Activated B cell treated with CpG ODN at 0.5 μM for 24 hours (primary cell): Measurements from ENCODE around the gene GNAL. TPM values are rescaled to one million over a fixed set of nuclear protein-coding genes. Genes with fewer than 3 reads are reported as not detected.

ENCODE experiments used
- ATAC-seq: fragments of 200-7000 bp; cut with Tn5 transposase; one replicate; pipeline ENCODE4 v1.10.0; 2021; ENCODE audit warnings: low read depth, mild to moderate bottlenecking, moderate library complexity
- CTCF ChIA-PET: fragments of 350-600 bp; sonication (Branson Sonifier 250); formaldehyde crosslinking; loops from one replicate; lab custom pipeline; 2021; ENCODE audit warnings: antibody characterized with exemption; lab: Charles Lee
- POLR2A ChIA-PET: fragments of 350-600 bp; sonication (Branson Sonifier 250); formaldehyde crosslinking; loops from one replicate; lab custom pipeline; 2021; ENCODE audit warnings: antibody characterized with exemption; lab: Charles Lee
- DNase-seq: peaks from one replicate; pipeline ENCODE4 v3.0.0; 2022
- H3K27ac Mint-ChIP-seq: one replicate; pipeline ENCODE4 v1.8.0; 2020; ENCODE audit warnings: mixed read lengths
- H3K27me3 Mint-ChIP-seq: one replicate; pipeline ENCODE4 v1.8.0; 2021; ENCODE audit warnings: mixed read lengths
- H3K36me3 Mint-ChIP-seq: one replicate; pipeline ENCODE4 v1.8.0; 2021; ENCODE audit warnings: low read depth, mixed read lengths
- H3K4me1 Mint-ChIP-seq: one replicate; pipeline ENCODE4 v1.8.0; 2021; ENCODE audit warnings: mixed read lengths
- H3K4me3 Mint-ChIP-seq: one replicate; pipeline ENCODE4 v1.8.0; 2020; ENCODE audit warnings: mild to moderate bottlenecking, mixed read lengths
- H3K9me3 Mint-ChIP-seq: one replicate; pipeline ENCODE4 v1.8.0; 2020; ENCODE audit warnings: mixed read lengths
- intact Hi-C: fragments of 100-400 bp; cut with micrococcal nuclease; formaldehyde crosslinking; loops from one replicate; pipeline ENCODE4 v1.15.1; 2024
- total RNA-seq: library from RNA; stranded (reverse); gene quantifications from 2 replicates; pipeline ENCODE4 v1.2.3, GENCODE V29; 2022
- TF ChIP-seq, protein P1 (sequence below): fragments of 200-600 bp; IDR thresholded peaks from one replicate; pipeline ENCODE4 v1.8.0; 2022; ENCODE audit warnings: antibody characterized with exemption, mild to moderate bottlenecking

The GNAL gene
- total RNA-seq, 1 donor from 2014 or later, result not detected

DNA sequence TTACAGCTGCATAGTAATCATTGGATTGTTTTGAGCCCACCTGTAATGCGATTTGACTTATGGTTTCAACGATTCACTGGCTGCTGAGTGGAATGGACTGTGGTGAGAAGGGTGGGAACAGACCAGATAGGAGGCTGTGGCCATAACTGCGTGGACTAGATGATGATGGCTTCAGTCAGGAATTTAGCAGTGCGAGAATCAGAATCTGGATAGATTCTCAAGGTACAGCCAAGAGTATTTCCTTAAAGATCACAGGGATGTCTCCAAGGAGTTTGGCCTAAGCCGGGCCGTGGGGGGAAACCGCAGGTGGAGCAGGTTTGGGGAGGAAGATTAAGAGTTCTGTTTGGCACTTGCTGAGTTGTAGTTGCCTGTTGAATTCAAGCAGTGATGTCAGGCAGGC, 118.2 kb downstream of the GNAL start:
- no peaks in the 10 kb centered on the region for H3K4me1 Mint-ChIP-seq
- DNase-seq (no peak), ATAC-seq (no peak)
- H3K4me3 Mint-ChIP-seq, result no peak overlapping the region
- no peaks in the 10 kb centered on the region for H3K36me3 Mint-ChIP-seq
- H3K9me3 Mint-ChIP-seq, result no peaks in the 10 kb centered on the region
- no peak overlapping the region for H3K27ac Mint-ChIP-seq
- peaks cover 5% of the 10 kb centered on the region for H3K27me3 Mint-ChIP-seq
- ChIA-PET CTCF (no interaction called here), POLR2A (no interaction called here)
- intact Hi-C loops, result no loop called here
- TF ChIP-seq, protein P1, sequence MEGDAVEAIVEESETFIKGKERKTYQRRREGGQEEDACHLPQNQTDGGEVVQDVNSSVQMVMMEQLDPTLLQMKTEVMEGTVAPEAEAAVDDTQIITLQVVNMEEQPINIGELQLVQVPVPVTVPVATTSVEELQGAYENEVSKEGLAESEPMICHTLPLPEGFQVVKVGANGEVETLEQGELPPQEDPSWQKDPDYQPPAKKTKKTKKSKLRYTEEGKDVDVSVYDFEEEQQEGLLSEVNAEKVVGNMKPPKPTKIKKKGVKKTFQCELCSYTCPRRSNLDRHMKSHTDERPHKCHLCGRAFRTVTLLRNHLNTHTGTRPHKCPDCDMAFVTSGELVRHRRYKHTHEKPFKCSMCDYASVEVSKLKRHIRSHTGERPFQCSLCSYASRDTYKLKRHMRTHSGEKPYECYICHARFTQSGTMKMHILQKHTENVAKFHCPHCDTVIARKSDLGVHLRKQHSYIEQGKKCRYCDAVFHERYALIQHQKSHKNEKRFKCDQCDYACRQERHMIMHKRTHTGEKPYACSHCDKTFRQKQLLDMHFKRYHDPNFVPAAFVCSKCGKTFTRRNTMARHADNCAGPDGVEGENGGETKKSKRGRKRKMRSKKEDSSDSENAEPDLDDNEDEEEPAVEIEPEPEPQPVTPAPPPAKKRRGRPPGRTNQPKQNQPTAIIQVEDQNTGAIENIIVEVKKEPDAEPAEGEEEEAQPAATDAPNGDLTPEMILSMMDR, result no peak

- Mint-ChIP-seq H3K27ac (no peak overlapping the region), H3K9me3 (no peaks in the 10 kb centered on the region), H3K27me3 (peaks cover 5% of the 10 kb centered on the region), H3K36me3 (no peaks in the 10 kb centered on the region), H3K4me3 (no peak overlapping the region), H3K4me1 (no peaks in the 10 kb centered on the region)
- TF ChIP-seq, protein P1, result no peak
- intact Hi-C loops, result no loop called here
- no peak for ATAC-seq
- DNase-seq, result no peak
- ChIA-PET POLR2A (no interaction called here), CTCF (no interaction called here)
These were observed 119.2 kb downstream of the GNAL start for GRCh38 chr18:11808001-11808855.

DNA sequence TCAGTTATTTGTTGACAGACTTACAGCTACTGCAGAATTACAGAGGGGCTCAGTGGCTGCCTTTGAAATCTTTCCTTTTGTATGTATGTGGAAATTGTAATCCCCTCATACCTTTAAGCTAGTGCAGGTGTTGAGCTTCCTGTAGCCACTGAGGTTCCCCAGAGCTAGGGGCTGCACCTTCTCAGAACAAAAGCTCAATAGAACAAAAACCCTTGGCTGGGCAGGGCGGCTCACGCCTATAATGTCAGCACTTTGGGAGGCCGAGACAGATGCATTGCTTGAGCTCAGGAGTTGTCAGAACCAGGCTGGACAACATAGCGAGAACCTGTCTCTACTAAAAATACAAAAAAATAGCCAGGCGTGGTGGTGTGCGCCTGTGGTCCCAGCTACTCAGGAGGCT, 120.8 kb downstream of the GNAL start:
- no peaks in the 10 kb centered on the region for H3K9me3 Mint-ChIP-seq
- H3K36me3 Mint-ChIP-seq, result no peaks in the 10 kb centered on the region
- intact Hi-C loops, result no loop called here
- TF ChIP-seq, protein P1, result no peak
- H3K4me3 Mint-ChIP-seq, result no peak overlapping the region
- H3K4me1 Mint-ChIP-seq, result no peaks in the 10 kb centered on the region
- ChIA-PET POLR2A (no interaction called here), CTCF (no interaction called here)
- ATAC-seq (no peak), DNase-seq (no peak)
- H3K27me3 Mint-ChIP-seq, result peaks cover 5% of the 10 kb centered on the region
- no peak overlapping the region for H3K27ac Mint-ChIP-seq

DNA sequence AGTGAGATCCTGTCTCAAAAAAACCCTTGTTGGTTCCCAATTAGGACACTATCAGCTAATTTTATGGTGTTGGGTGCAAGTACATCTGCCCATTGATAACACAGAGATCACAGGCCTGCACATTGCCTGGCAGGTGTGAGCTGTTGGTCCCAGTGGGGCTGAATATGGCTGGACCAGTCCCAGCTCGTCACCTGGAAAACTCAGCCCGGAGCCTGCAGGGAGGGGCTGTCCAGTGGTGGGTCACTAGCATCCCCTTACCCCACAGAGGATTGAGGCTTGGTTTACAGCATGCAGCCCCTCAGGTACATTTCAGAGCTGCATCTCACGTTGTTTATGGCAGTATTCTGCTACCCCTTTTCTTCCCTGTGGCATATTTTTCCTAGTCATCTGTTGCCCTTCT, 121.3 kb downstream of the GNAL start:
- TF ChIP-seq, protein P1, result no peak
- Mint-ChIP-seq H3K36me3 (no peaks in the 10 kb centered on the region), H3K9me3 (no peaks in the 10 kb centered on the region), H3K27me3 (peaks cover 5% of the 10 kb centered on the region), H3K27ac (no peak overlapping the region), H3K4me3 (no peak overlapping the region), H3K4me1 (no peaks in the 10 kb centered on the region)
- ATAC-seq (no peak), DNase-seq (no peak)
- intact Hi-C loops, result no loop called here
- CTCF ChIA-PET, result no interaction called here
- POLR2A ChIA-PET, result no interaction called here

DNA sequence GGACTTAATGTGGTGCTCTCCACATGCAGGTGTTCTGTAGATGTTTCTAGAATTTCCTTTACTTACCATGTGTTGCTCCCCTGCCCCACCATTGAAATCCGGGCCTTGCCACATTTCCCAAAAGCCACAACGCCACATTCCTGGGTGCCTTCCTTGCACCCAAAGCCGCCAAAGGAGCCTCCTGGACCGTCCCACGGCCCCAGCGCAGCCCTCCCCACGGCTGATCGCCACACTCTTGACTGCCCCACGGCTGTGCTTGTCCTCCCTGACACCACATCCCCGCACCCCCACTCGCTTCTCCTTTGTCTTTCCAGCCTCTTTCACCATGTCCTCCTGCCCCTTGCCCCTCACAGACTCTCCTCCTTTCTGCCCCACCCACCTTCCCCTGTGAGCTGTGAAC, 121.9 kb downstream of the GNAL start:
- Mint-ChIP-seq H3K4me3 (no peak overlapping the region), H3K36me3 (no peaks in the 10 kb centered on the region), H3K4me1 (no peaks in the 10 kb centered on the region), H3K9me3 (no peaks in the 10 kb centered on the region), H3K27me3 (peaks cover 5% of the 10 kb centered on the region), H3K27ac (no peak overlapping the region)
- ATAC-seq (no peak), DNase-seq (no peak)
- TF ChIP-seq, protein P1, result no peak
- CTCF ChIA-PET, result no interaction called here
- intact Hi-C loops, result no loop called here
- POLR2A ChIA-PET, result no interaction called here
